HG03064 (cell line): ENCODE results near the gene QDPR.
"Not testable (repeated sequence)": the region's sequence is repeated elsewhere in the genome, so short reads cannot be mapped to it uniquely, and the experiment has no call there.

ENCODE experiments used
- ATAC-seq: cut with Tn5 transposase; IDR thresholded peaks from one replicate; pipeline ENCODE4 v1.9.1; 2021; ENCODE audit warnings: low read depth; ENCODE audit not compliant: unreplicated experiment

The QDPR gene

GRCh38 chr4:17442477-17442876, 69.4 kb downstream of the QDPR start:
- ATAC-seq, result not testable (repeated sequence)

GRCh38 chr4:17437396-17437795, 74.5 kb downstream of the QDPR start:
- ATAC-seq, result no peak

- ATAC-seq, result no peak
Measured at GRCh38 chr4:17436750-17437090, 75.2 kb downstream of the QDPR start.
